Activated CD8-positive, alpha-beta memory T cell treated with anti-CD3 and anti-CD28 coated beads, Interleukin-2, amount 10 ng/mL, durations not matched to agents 7 days and 5 days (primary cell): ENCODE results near the gene POLR2A. TPM values are rescaled to one million over a fixed set of nuclear protein-coding genes. Genes with fewer than 3 reads are reported as not detected.

Experiments
- ATAC-seq: fragments of 150-1000 bp; cut with Tn5 transposase; one replicate; pipeline ENCODE4 v1.10.0; 2021; ENCODE audit warnings: moderate library complexity
- CTCF ChIA-PET: fragments of 350-600 bp; sonication (Branson Sonifier 250); formaldehyde crosslinking; loops from one replicate; lab custom pipeline; 2021; ENCODE audit warnings: antibody characterized with exemption; lab: Charles Lee
- DNase-seq: peaks from one replicate; pipeline ENCODE4 v3.0.0-alpha.2; 2020
- H3K27ac Mint-ChIP-seq: one replicate; pipeline ENCODE4 v1.8.0; 2021; ENCODE audit warnings: mild to moderate bottlenecking, mixed read lengths
- H3K27me3 Mint-ChIP-seq: one replicate; pipeline ENCODE4 v1.8.0; 2021; ENCODE audit warnings: mixed read lengths
- H3K36me3 Mint-ChIP-seq: one replicate; pipeline ENCODE4 v1.8.0; 2021; ENCODE audit warnings: mild to moderate bottlenecking, mixed read lengths
- H3K4me1 Mint-ChIP-seq: one replicate; pipeline ENCODE4 v1.8.0; 2021; ENCODE audit warnings: mixed read lengths
- H3K4me3 Mint-ChIP-seq: one replicate; pipeline ENCODE4 v1.8.0; 2021; ENCODE audit warnings: mild to moderate bottlenecking, moderate library complexity, mixed read lengths
- H3K9me3 Mint-ChIP-seq: one replicate; pipeline ENCODE4 v1.8.0; 2022; ENCODE audit warnings: low read depth, mixed read lengths
- total RNA-seq, 2 experiments: library from RNA; stranded (reverse); gene quantifications; one replicate each; pipeline ENCODE4 v1.2.3, GENCODE V29; 2021

Gene POLR2A
- total RNA-seq, 2 experiments from 2014 or later = 198 to 228 TPM

DNA sequence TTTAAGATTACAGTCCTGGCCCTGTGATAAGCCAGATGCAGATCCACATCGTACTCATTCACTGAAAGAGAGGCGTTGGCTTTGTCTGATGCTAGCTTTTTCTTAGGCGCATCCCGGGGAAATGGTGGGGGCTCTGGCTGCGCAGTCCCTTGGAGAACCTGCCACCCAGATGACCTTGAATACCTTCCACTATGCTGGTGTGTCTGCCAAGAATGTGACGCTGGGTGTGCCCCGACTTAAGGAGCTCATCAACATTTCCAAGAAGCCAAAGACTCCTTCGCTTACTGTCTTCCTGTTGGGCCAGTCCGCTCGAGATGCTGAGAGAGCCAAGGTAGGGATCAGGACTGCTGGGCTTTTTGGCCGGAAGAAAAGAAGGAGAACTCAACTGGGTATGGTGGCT is 24.0 kb downstream of the POLR2A start:
- CTCF ChIA-PET = interaction anchor here (0.6 to 3.2 kb wide), 3 partner anchors 8 to 71 kb away, joined by 3 to 17 read pairs (median 4); no protein-coding TSS in a partner anchor
- Mint-ChIP-seq H3K9me3 (no peaks in the 10 kb centered on the region), H3K4me3 (no peak overlapping the region), H3K36me3 (peaks cover 65% of the 10 kb centered on the region), H3K4me1 (no peaks in the 10 kb centered on the region), H3K27me3 (no peaks in the 10 kb centered on the region), H3K27ac (no peak overlapping the region)
- ATAC-seq (no peak), DNase-seq (no peak)

DNA sequence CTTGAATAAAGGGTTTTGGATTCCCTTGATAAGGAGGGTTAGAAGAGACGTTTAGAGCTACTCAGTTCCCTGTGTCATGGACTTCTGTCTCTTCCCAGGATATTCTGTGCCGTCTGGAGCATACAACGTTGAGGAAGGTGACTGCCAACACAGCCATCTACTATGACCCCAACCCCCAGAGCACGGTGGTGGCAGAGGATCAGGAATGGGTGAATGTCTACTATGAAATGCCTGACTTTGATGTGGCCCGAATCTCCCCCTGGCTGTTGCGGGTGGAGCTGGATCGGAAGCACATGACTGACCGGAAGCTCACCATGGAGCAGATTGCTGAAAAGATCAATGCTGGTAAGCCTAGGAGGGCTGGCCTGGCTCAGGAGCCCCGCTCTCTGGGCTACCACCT is 24.7 kb downstream of the POLR2A start:
- DNase-seq (no peak), ATAC-seq (no peak)
- H3K27me3 Mint-ChIP-seq = no peaks in the 10 kb centered on the region
- H3K36me3 Mint-ChIP-seq = peaks cover 65% of the 10 kb centered on the region
- no peaks in the 10 kb centered on the region for H3K4me1 Mint-ChIP-seq
- CTCF ChIA-PET = interaction anchor here (3.2 kb wide), 1 partner anchor 52 kb away, joined by 17 read pairs; no protein-coding TSS in a partner anchor
- H3K4me3 Mint-ChIP-seq = no peak overlapping the region
- no peaks in the 10 kb centered on the region for H3K9me3 Mint-ChIP-seq
- H3K27ac Mint-ChIP-seq = no peak overlapping the region

DNA sequence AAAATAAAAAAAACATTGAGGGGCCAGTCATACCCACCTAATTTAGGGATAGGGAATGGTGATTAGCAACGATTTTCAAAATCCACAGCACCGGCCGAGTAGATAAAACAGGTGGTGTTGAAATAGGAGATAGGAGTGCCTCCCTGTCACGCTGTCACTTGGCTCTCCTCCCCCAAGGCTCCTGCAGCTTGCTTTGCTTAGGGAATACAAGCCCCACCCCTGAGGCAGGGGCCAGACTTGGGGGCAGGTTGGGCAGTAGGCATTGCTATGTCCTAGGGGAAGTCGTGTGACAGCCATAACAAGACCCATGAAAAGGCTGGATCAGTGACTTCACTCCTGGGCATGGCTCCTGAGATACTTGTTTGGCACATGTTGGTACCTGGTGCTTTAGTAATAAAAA is 25.8 kb downstream of the POLR2A start:
- ATAC-seq (no peak), DNase-seq (no peak)
- CTCF ChIA-PET = interaction anchor here (3.2 kb wide), 1 partner anchor 51 kb away, joined by 17 read pairs; no protein-coding TSS in a partner anchor
- Mint-ChIP-seq H3K36me3 (peaks cover 66% of the 10 kb centered on the region), H3K27me3 (no peaks in the 10 kb centered on the region), H3K9me3 (no peaks in the 10 kb centered on the region), H3K4me3 (no peak overlapping the region), H3K27ac (no peak overlapping the region), H3K4me1 (no peaks in the 10 kb centered on the region)

DNA sequence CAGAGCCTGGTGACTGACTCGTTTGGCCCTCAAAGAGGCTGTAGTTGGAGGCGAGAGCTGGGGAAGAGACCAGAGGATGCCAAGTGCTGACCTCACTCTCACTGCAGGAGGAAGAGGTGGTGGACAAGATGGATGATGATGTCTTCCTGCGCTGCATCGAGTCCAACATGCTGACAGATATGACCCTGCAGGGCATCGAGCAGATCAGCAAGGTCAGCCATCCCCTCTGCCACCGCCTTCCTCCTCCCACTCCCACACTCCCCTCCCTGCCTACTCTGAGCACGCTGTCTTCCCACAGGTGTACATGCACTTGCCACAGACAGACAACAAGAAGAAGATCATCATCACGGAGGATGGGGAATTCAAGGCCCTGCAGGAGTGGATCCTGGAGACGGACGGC is 26.9 kb downstream of the POLR2A start:
- Mint-ChIP-seq H3K9me3 (no peaks in the 10 kb centered on the region), H3K27me3 (no peaks in the 10 kb centered on the region), H3K4me3 (no peak overlapping the region), H3K4me1 (no peaks in the 10 kb centered on the region), H3K27ac (no peak overlapping the region), H3K36me3 (peaks cover 60% of the 10 kb centered on the region)
- no peak for ATAC-seq
- no peak for DNase-seq
- CTCF ChIA-PET = interaction anchor here (1.3 to 10.7 kb wide), 2 partner anchors 48 to 177 kb away, joined by 3 to 172 read pairs; partner anchors contain the start of genes SENP3, TNFSF13 and WRAP53

DNA sequence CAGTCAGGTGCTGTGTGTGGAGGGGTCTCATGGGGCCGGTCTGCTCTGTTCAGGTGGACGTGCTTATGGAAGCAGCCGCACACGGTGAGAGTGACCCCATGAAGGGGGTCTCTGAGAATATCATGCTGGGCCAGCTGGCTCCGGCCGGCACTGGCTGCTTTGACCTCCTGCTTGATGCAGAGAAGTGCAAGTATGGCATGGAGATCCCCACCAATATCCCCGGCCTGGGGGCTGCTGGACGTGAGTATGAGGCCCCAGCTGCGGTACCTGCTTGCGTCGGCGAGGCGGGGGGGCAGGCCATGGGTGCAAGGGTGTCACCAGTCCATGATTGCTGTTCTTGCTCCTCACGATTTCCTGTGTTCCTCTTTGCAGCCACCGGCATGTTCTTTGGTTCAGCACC is 27.9 kb downstream of the POLR2A start:
- Mint-ChIP-seq H3K4me1 (no peaks in the 10 kb centered on the region), H3K36me3 (peaks cover 51% of the 10 kb centered on the region), H3K9me3 (no peaks in the 10 kb centered on the region), H3K27me3 (no peaks in the 10 kb centered on the region), H3K27ac (no peak overlapping the region), H3K4me3 (no peak overlapping the region)
- DNase-seq = no peak
- CTCF ChIA-PET = interaction anchor here (0.7 to 10.7 kb wide), 2 partner anchors 47 to 50 kb away, joined by 3 to 172 read pairs; partner anchors contain the start of genes SENP3 and TNFSF13
- no peak for ATAC-seq

DNA sequence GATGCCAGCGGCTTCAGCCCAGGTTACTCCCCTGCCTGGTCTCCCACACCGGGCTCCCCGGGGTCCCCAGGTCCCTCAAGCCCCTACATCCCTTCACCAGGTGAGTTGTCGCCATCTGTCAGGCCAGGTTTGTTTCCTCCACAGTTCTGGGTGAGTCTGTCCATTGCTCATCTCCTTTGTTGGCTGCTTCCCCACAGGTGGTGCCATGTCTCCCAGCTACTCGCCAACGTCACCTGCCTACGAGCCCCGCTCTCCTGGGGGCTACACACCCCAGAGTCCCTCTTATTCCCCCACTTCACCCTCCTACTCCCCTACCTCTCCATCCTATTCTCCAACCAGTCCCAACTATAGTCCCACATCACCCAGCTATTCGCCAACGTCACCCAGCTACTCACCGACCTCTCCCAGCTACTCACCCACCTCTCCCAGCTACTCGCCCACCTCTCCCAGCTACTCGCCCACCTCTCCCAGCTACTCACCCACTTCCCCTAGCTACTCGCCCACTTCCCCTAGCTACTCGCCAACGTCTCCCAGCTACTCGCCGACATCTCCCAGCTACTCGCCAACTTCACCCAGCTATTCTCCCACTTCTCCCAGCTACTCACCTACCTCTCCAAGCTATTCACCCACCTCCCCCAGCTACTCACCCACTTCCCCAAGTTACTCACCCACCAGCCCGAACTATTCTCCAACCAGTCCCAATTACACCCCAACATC is 28.8 kb downstream of the POLR2A start:
- H3K4me3 Mint-ChIP-seq = no peak overlapping the region
- H3K9me3 Mint-ChIP-seq = no peaks in the 10 kb centered on the region

DNA sequence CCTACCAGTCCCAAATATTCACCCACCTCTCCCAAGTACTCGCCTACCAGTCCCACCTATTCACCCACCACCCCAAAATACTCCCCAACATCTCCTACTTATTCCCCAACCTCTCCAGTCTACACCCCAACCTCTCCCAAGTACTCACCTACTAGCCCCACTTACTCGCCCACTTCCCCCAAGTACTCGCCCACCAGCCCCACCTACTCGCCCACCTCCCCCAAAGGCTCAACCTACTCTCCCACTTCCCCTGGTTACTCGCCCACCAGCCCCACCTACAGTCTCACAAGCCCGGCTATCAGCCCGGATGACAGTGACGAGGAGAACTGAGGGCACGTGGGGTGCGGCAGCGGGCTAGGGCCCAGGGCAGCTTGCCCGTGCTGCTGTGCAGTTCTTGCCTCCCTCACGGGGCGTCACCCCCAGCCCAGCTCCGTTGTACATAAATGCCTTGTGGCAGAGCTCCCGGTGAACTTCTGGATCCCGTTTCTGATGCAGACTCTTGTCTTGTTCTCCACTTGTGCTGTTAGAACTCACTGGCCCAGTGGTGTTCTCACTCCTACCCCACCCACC is 29.8 kb downstream of the POLR2A start:
- CTCF ChIA-PET = interaction anchor here (0.6 to 10.7 kb wide), 20 partner anchors 17 to 184 kb away, joined by 3 to 172 read pairs (median 4); partner anchors contain the start of genes CD68, NEURL4, SENP3 and TMEM95
- Mint-ChIP-seq H3K27ac (no peak overlapping the region), H3K27me3 (no peaks in the 10 kb centered on the region), H3K9me3 (no peaks in the 10 kb centered on the region), H3K4me1 (no peaks in the 10 kb centered on the region), H3K4me3 (no peak overlapping the region), H3K36me3 (peaks cover 39% of the 10 kb centered on the region)
- DNase-seq (no peak), ATAC-seq (no peak)

More for the DNA sequence above, 28.8 kb downstream of the POLR2A start:
- DNase-seq = no peak
- CTCF ChIA-PET = interaction anchor here (0.6 to 10.7 kb wide), 12 partner anchors 26 to 183 kb away, joined by 3 to 172 read pairs (median 4); partner anchors contain the start of genes CD68, NEURL4, SENP3 and SOX15
- no peak for ATAC-seq
- peaks cover 49% of the 10 kb centered on the region for H3K36me3 Mint-ChIP-seq
- H3K4me1 Mint-ChIP-seq = no peaks in the 10 kb centered on the region
- no peak overlapping the region for H3K27ac Mint-ChIP-seq
- no peaks in the 10 kb centered on the region for H3K27me3 Mint-ChIP-seq

DNA sequence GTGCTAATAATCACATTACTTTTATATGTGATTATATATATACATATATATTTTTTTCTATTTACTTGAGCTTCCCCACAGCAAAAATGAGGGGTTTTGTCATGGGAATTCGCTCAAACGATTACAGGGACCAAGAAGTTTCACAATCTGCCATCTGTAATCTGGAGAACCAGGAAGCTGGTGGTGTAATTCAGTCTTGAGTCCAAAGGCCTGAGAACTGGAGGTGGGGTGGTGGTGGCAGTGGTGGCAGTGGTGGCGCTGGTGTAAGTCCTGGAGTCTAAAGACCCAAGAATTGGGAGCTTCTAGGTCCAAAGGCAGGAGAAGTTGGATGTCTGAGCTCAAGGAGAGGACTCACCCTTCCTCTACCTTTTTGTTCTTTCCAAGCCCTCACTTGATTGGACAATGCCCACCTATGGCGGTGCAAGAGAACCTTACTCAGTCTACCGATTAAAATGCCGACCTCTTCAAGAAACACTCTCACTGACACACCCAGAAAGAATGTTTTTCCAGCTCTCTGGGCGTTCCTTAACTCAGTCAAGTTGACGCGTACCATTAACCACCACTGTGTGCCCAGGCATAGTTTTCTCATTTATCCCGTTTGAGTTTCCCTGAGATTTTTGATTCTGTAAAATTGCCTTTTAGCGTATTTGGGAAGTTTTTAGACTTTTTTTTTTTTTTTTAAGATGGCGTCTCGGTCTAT is 31.9 kb downstream of the POLR2A start:
- Mint-ChIP-seq H3K27me3 (no peaks in the 10 kb centered on the region), H3K4me1 (no peaks in the 10 kb centered on the region), H3K36me3 (peaks cover 27% of the 10 kb centered on the region), H3K9me3 (no peaks in the 10 kb centered on the region), H3K4me3 (no peak overlapping the region), H3K27ac (no peak overlapping the region)
- DNase-seq = no peak
- no peak for ATAC-seq
- CTCF ChIA-PET = interaction anchor here (0.7 to 10.7 kb wide), 13 partner anchors 11 to 172 kb away, joined by 3 to 172 read pairs (median 5); partner anchors contain the start of genes SENP3, SOX15 and TNFSF13

DNA sequence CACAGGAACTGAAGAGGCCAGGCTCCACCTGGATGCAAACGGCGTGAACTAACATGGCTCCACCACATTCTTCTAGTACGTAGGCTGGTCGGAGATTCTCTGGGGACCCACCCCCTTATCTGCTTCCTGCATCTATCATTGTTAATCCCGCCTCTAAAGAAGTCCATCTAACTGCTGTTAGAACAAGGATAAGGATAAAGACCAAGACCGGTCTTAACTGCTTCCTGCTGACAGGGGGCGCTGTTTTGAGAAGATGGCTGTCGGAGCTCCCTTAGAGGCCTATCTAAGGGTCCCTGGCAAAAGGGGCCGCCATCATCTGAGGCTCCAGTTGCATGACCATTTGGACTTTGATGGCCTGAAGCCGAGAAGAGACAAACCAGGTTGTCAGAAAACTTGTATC is 38.9 kb downstream of the POLR2A start:
- peaks cover 10% of the 10 kb centered on the region for H3K36me3 Mint-ChIP-seq
- H3K27me3 Mint-ChIP-seq = no peaks in the 10 kb centered on the region
- CTCF ChIA-PET = interaction anchor here (0.8 to 2.2 kb wide), 13 partner anchors 9 to 167 kb away, joined by 3 to 24 read pairs (median 4); partner anchors contain the start of gene WRAP53
- DNase-seq (peak; percentile 50), ATAC-seq (peak; percentile 60)
- H3K4me3 Mint-ChIP-seq = no peak overlapping the region
- peaks cover 7% of the 10 kb centered on the region for H3K9me3 Mint-ChIP-seq
- H3K27ac Mint-ChIP-seq = no peak overlapping the region
- H3K4me1 Mint-ChIP-seq = peaks cover 2% of the 10 kb centered on the region

DNA sequence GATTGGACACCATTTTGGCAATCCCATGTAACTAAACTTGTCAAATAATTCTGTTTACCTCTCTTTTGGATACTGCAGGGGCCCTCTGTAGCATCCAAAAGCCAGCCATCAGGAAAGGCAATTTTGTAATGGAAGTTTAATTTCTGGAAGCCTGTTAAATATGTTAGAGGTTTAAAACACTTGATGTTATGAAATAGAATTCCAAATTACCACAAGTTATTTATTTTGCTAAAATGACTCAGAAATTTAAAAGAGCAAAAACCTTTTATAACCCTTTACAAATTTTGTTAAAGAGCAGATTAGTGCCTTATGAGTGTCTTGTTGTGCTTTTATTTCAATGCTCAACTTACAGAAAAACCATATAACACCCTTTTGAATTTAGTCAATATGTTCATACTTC is 44.7 kb downstream of the POLR2A start:
- CTCF ChIA-PET = no interaction called here
- no peaks in the 10 kb centered on the region for H3K4me1 Mint-ChIP-seq

DNA sequence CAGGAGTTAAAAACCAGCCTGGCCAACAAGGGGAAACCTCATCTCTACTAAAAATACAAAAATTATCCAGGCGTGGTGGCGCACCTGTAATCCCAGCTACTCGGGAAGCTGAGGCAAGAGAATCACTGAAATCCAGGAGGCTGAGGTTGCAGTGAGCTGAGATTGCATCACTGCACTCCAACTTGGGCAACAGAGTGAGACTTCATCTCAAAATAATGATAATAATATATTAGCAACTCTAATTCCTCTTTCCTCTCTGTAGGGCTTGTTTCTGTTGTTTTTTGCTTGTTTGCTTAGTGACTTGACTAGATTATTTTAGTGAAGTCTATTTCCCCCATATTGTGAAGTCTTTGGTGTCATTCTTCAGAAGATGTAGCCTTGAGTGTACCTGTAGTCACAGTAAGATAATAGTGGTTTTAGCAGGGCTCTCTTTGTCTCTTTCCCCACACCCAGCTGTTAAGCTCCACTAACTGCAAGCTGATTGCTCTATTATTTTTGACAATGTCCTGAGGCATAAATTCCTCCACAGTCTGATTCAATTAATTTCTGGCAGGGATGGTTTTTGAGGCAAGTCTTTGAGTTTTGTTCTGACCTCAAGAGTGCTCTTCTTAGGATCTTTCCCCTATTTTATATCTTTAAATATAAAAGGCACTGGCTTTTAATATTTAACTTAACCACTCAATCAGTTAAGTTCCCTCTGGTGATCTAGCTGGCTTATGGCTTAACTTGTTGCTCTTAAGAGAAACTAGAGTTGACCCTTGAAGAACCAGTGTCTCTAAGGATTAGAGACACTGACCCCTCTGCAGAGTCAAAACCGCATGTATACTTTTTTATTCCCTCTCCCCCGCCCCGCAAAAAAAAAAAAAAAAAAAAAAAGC is 46.1 kb downstream of the POLR2A start:
- Mint-ChIP-seq H3K27me3 (no peaks in the 10 kb centered on the region), H3K36me3 (peaks cover 11% of the 10 kb centered on the region), H3K27ac (no peak overlapping the region), H3K4me3 (no peak overlapping the region), H3K9me3 (peaks cover 11% of the 10 kb centered on the region), H3K4me1 (no peaks in the 10 kb centered on the region)
- CTCF ChIA-PET = interaction anchor here (1.2 kb wide), 1 partner anchor 15 kb away, joined by 5 read pairs; no protein-coding TSS in a partner anchor
- ATAC-seq (no peak), DNase-seq (no peak)

More for the DNA sequence above, 44.7 kb downstream of the POLR2A start:
- Mint-ChIP-seq H3K4me3 (no peak overlapping the region), H3K9me3 (peaks cover 11% of the 10 kb centered on the region), H3K27me3 (no peaks in the 10 kb centered on the region), H3K36me3 (peaks cover 11% of the 10 kb centered on the region), H3K27ac (no peak overlapping the region)
- ATAC-seq (no peak), DNase-seq (no peak)

DNA sequence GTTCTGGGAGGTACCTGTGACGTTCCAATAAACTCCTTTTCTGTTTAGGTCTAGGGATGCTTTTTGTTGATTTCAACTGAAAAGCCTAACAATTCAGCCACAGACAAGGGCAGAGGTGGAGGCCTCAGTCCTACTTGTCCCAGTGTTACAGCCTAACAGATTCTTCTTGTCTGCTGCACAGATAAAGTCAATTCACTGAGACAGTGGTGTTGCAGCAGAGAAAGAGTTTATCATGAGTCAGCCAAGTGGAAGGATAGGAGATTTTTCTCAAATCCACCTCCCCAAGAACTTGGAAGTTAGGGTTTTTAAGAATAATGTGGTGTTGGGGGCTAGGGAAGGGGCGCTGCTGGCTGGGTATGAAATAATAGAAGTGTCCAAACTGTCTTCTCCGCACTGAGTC is 53.9 kb downstream of the POLR2A start:
- H3K4me3 Mint-ChIP-seq = no peak overlapping the region
- H3K27me3 Mint-ChIP-seq = no peaks in the 10 kb centered on the region
- peaks cover 7% of the 10 kb centered on the region for H3K9me3 Mint-ChIP-seq
- CTCF ChIA-PET = interaction anchor here (1.0 kb wide), 1 partner anchor 51 kb away, joined by 3 read pairs; no protein-coding TSS in a partner anchor
- ATAC-seq (no peak), DNase-seq (no peak)
- no peaks in the 10 kb centered on the region for H3K4me1 Mint-ChIP-seq
- no peak overlapping the region for H3K27ac Mint-ChIP-seq
- H3K36me3 Mint-ChIP-seq = peaks cover 7% of the 10 kb centered on the region
